SK-N-SH treated with all-trans-retinoic acid at 6 μM for 48 hours (cell line): ENCODE measurements around the gene GNA15.

Experiments used
- ATAC-seq: fragments of 200-7000 bp; cut with Tn5 transposase; 3 replicates; pipeline ENCODE4 v1.9.1; 2020; ENCODE audit warnings: mild to moderate bottlenecking, moderate library complexity
- ARNTL ChIP-seq: fragments of 450-650 bp; formaldehyde crosslinking; IDR thresholded peaks from 2 replicates; pipeline ENCODE4 v1.5.0; 2020; ENCODE audit warnings: low read depth, mild to moderate bottlenecking, moderate library complexity, borderline replicate concordance
- BACH2 ChIP-seq: fragments of 250-450 bp; sonication (Bioruptor Pico); IDR thresholded peaks from 2 replicates; pipeline ENCODE4 v1.9.0; 2021; ENCODE audit warnings: mild to moderate bottlenecking, borderline replicate concordance
- CSDC2 ChIP-seq: fragments of 250-450 bp; sonication (Bioruptor Pico); IDR thresholded peaks from 2 replicates; pipeline ENCODE4 v1.5.0; 2020; ENCODE audit warnings: mild to moderate bottlenecking, moderate library complexity
- ESRRG ChIP-seq: fragments of 250-450 bp; sonication (Bioruptor Pico); IDR thresholded peaks from 2 replicates; pipeline ENCODE4 v1.6.1; 2021; ENCODE audit warnings: mild to moderate bottlenecking
- GLIS3 ChIP-seq: fragments of 250-450 bp; sonication (Bioruptor Pico); IDR thresholded peaks from 2 replicates; pipeline ENCODE4 v1.5.0; 2020; ENCODE audit warnings: mild to moderate bottlenecking, moderate library complexity
- ISL1 ChIP-seq: fragments of 250-450 bp; sonication (Bioruptor Pico); IDR thresholded peaks from 2 replicates; pipeline ENCODE4 v2.1.2; 2022; ENCODE audit warnings: mild to moderate bottlenecking, moderate library complexity
- OSR1 ChIP-seq: fragments of 250-450 bp; sonication (Bioruptor Pico); IDR thresholded peaks from 2 replicates; pipeline ENCODE4 v1.8.0; 2022; ENCODE audit warnings: moderate library complexity, mild to moderate bottlenecking, inconsistent platforms
- PATZ1 ChIP-seq: fragments of 250-450 bp; sonication (Bioruptor Pico); IDR thresholded peaks from 2 replicates; pipeline ENCODE4 v1.8.0; 2020; ENCODE audit warnings: mild to moderate bottlenecking, moderate library complexity, borderline replicate concordance
- POU6F1 ChIP-seq: fragments of 250-450 bp; sonication (Bioruptor Pico); IDR thresholded peaks from 2 replicates; pipeline ENCODE4 v1.8.0; 2021; ENCODE audit warnings: low read depth, mild to moderate bottlenecking, moderate library complexity, borderline replicate concordance
- PPARA ChIP-seq: fragments of 250-450 bp; sonication (Bioruptor Pico); IDR thresholded peaks from 2 replicates; pipeline ENCODE4 v1.5.0; 2020; ENCODE audit warnings: mild to moderate bottlenecking, borderline replicate concordance
- RARB ChIP-seq: fragments of 250-450 bp; sonication (Bioruptor Pico); IDR thresholded peaks from 2 replicates; pipeline ENCODE4 v1.8.0; 2021; ENCODE audit warnings: mild to moderate bottlenecking, moderate library complexity
- SNAI2 ChIP-seq: fragments of 250-450 bp; sonication (Bioruptor Pico); IDR thresholded peaks from 2 replicates; pipeline ENCODE4 v1.5.0; 2020; ENCODE audit warnings: mild to moderate bottlenecking, moderate library complexity
- TCF4 ChIP-seq: fragments of 250-450 bp; sonication (Bioruptor Pico); IDR thresholded peaks from 2 replicates; pipeline ENCODE4 v1.8.0; 2021; ENCODE audit warnings: mild to moderate bottlenecking, moderate library complexity, borderline replicate concordance
- TOX ChIP-seq: fragments of 250-450 bp; sonication (Bioruptor Pico); IDR thresholded peaks from 2 replicates; pipeline ENCODE4 v1.8.0; 2021; ENCODE audit warnings: mild to moderate bottlenecking, moderate library complexity, borderline replicate concordance
- TSHZ2 ChIP-seq: fragments of 250-450 bp; sonication (Bioruptor Pico); IDR thresholded peaks from 2 replicates; pipeline ENCODE4 v1.5.0; 2020; ENCODE audit warnings: mild to moderate bottlenecking, moderate library complexity
- ZC3H10 ChIP-seq: fragments of 250-450 bp; sonication (Bioruptor Pico); IDR thresholded peaks from 2 replicates; pipeline ENCODE4 v1.5.1; 2021; ENCODE audit warnings: mild to moderate bottlenecking, moderate library complexity
- ZFP3 ChIP-seq: fragments of 250-450 bp; sonication (Bioruptor Pico); IDR thresholded peaks from 2 replicates; pipeline ENCODE4 v1.5.0; 2020; ENCODE audit warnings: mild to moderate bottlenecking, moderate library complexity
- ZFP30 ChIP-seq: fragments of 450-650 bp; formaldehyde crosslinking; IDR thresholded peaks from 2 replicates; pipeline ENCODE4 v1.5.0; 2022; ENCODE audit warnings: mild to moderate bottlenecking, moderate library complexity
- ZNF565 ChIP-seq: fragments of 450-650 bp; formaldehyde crosslinking; conservative IDR thresholded peaks from 2 replicates; pipeline ENCODE4 v1.5.0; 2020; ENCODE audit warnings: low read depth, mild to moderate bottlenecking, moderate library complexity
- ZNF70 ChIP-seq: fragments of 450-650 bp; formaldehyde crosslinking; IDR thresholded peaks from 2 replicates; pipeline ENCODE4 v1.5.0; 2020; ENCODE audit warnings: mild to moderate bottlenecking, moderate library complexity
- ZNF8 ChIP-seq: fragments of 450-650 bp; formaldehyde crosslinking; IDR thresholded peaks from 2 replicates; pipeline ENCODE4 v1.5.0; 2020; ENCODE audit warnings: mild to moderate bottlenecking, moderate library complexity

GNA15 gene

DNA sequence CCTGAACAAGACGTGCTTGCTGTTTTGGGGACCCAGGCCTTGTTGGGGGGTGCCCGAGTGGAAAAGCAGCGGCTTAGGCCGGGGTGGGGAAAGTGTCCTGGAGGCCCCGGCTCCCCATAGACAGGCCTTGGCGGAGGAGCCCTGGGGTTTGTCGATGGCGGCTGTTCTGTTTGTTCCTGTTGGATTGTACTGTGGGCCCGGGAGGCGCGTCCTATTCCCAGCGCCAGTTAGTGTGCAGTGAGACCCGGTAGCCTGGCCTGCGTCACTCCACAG, 61.0 kb downstream of the GNA15 start:
- no peak for ATAC-seq
- no peak for TF ChIP-seq TSHZ2
- no peak for TF ChIP-seq OSR1 (CRISPR knock-in tag)
- no peak for TF ChIP-seq SNAI2 (CRISPR knock-in tag)
- no peak for TF ChIP-seq ZNF8 (CRISPR knock-in tag)
- no peak for TF ChIP-seq PATZ1
- no peak for TF ChIP-seq RARB (CRISPR knock-in tag)
- TF ChIP-seq ZNF565 (CRISPR knock-in tag) = no peak
- no peak for TF ChIP-seq ZC3H10 (CRISPR knock-in tag)
- no peak for TF ChIP-seq CSDC2 (CRISPR knock-in tag)
- TF ChIP-seq ZFP3 = no peak
- TF ChIP-seq GLIS3 (CRISPR knock-in tag) = no peak
- TF ChIP-seq, all 23 proteins: peak for 0

DNA sequence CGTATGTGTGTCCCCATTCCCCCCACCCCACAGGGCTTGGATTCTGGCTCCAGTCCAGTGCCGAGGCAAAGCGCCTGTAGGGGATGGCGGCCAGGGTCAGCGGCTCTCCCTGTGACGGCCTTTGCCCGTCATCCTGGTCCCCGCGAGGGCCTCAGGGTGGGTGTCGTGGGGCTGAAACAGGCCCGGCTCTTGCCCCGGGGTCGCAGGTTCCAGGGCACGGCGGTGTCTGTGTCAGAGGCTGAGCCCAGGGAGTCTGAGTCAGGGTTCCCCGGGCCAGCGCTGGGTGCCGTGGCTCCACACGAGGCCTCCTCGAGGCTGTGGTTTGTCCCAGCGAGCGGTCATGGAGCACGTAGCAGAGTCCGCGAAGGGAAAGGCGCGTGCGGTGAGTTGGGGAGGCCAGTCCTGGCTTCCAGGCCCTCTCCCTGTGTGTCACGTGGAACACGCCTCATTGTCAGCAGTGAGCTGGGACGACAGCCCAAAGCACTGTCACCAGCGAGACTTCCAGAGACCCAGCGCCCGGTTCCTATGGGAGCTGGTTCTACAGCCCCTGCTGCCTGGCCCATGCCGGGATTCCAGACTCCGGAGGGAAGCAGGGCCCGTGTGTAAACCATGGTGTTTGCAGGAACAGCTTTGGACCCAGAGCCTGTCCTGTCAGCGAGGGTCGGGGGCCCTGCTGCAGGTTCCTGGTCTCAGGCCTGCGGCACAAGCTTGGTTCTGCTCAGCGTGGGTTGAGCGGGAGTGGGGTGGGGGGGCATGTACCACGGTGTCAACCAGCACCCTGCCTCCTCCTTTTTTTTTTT, 63.3 kb downstream of the GNA15 start:
- no peak for ATAC-seq
- TF ChIP-seq GLIS3 (CRISPR knock-in tag) (no peak), POU6F1 (CRISPR knock-in tag) (no peak), PATZ1 (no peak), CSDC2 (CRISPR knock-in tag) (no peak), RARB (CRISPR knock-in tag) (no peak), ZNF8 (CRISPR knock-in tag) (no peak), ZC3H10 (CRISPR knock-in tag) (no peak), ZFP30 (CRISPR knock-in tag) (no peak), ZNF70 (CRISPR knock-in tag) (no peak), OSR1 (CRISPR knock-in tag) (no peak), ESRRG (CRISPR knock-in tag) (no peak), TOX (CRISPR knock-in tag) (no peak), TCF4 (no peak), PPARA (CRISPR knock-in tag) (no peak), ZFP3 (no peak), ISL1 (CRISPR knock-in tag) (no peak), BACH2 (CRISPR knock-in tag) (no peak), ARNTL (no peak)
- TF ChIP-seq, all 23 proteins: peak for 0

DNA sequence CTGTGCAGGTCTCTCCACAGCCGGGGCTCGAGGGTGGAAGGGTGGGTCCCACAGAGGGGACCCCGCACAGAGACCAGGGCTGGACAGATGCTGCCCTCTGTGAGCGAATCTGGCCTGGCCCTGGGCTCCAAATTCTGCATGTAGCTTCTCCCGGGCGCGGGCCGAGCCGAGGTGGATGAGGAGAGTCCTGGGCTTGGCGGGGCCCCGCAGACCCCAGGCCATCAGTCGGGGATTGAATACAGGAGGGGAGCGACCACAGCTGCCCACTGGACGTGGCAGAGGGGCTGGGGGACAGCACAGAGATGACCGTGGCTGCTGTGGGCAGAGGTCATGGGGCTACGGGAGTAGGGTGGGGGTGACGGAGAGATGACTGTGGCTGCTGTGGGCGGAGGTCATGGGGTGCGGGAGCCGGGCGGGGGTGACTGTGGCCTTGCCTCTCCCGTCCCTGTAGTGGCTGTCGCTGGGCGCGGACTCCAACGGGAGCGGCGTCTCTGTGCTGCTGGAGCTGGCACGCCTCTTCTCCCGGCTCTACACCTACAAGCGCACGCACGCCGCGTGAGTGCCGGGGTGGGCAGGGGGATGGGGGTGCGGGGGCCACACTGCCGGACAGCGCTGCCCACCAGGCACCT, 65.4 kb downstream of the GNA15 start:
- TF ChIP-seq ESRRG (CRISPR knock-in tag) (no peak), ZNF70 (CRISPR knock-in tag) (no peak), PATZ1 (no peak), RARB (CRISPR knock-in tag) (no peak), OSR1 (CRISPR knock-in tag) (no peak)
- no peak for ATAC-seq
